Astrocyte (in vitro differentiated cells and primary cell): ENCODE results near the gene MBP. TPM values are rescaled to one million over a fixed set of nuclear protein-coding genes. Genes with fewer than 3 reads are reported as not detected.

Experiments
- DNase-seq: peaks from one replicate; pipeline ENCODE4 v3.0.0-alpha.2; 2010; ENCODE audit warnings: low read depth
- FAIRE-seq: peaks from 2 replicates; lab custom pipeline; 2011; peaks lifted over from hg19 to GRCh38; lab: Jason Lieb, UNC
- H2AFZ ChIP-seq: 2 replicates; pipeline ENCODE4 v1.6.0; 2012; ENCODE audit warnings: low read depth, low read length, inconsistent platforms
- H3K27ac ChIP-seq: 2 replicates; pipeline ENCODE4 v1.5.1; 2011; ENCODE audit warnings: low read depth, low read length, inconsistent platforms
- H3K27me3 ChIP-seq: 2 replicates; pipeline ENCODE4 v1.6.0; 2011; ENCODE audit warnings: low read length, inconsistent platforms; ENCODE audit not compliant: insufficient read depth
- H3K36me3 ChIP-seq: 2 replicates; pipeline ENCODE4 v1.5.1; 2011; ENCODE audit warnings: low read length, inconsistent platforms; ENCODE audit not compliant: insufficient read depth
- H3K4me1 ChIP-seq: 2 replicates; pipeline ENCODE4 v1.5.1; 2011; ENCODE audit warnings: low read length, inconsistent platforms; ENCODE audit not compliant: insufficient read depth
- H3K4me2 ChIP-seq: 2 replicates; pipeline ENCODE4 v1.6.0; 2012; ENCODE audit warnings: low read length, inconsistent platforms
- H3K4me3 ChIP-seq: 2 replicates; pipeline ENCODE4 v1.5.1; 2011; ENCODE audit warnings: low read depth, mild to moderate bottlenecking, low read length, inconsistent platforms; ENCODE audit not compliant: insufficient read depth
- H3K79me2 ChIP-seq: 2 replicates; pipeline ENCODE4 v1.6.0; 2012; ENCODE audit warnings: mild to moderate bottlenecking, low read length, inconsistent platforms; ENCODE audit not compliant: insufficient read depth
- H3K9ac ChIP-seq: 2 replicates; pipeline ENCODE4 v1.6.0; 2012; ENCODE audit warnings: mild to moderate bottlenecking, low read length, inconsistent platforms
- H3K9me3 ChIP-seq: 2 replicates; pipeline ENCODE4 v1.5.1; 2012; ENCODE audit warnings: low read depth, mild to moderate bottlenecking, low read length, inconsistent platforms; ENCODE audit not compliant: insufficient read depth
- H4K20me1 ChIP-seq: 2 replicates; pipeline ENCODE4 v1.6.0; 2012; ENCODE audit warnings: low read length, inconsistent platforms; ENCODE audit not compliant: insufficient read depth
- H3K27ac Mint-ChIP-seq: one replicate; pipeline ENCODE4 v1.8.0; 2021; ENCODE audit warnings: mild to moderate bottlenecking, mixed read lengths; ENCODE audit not compliant: unreplicated experiment
- H3K27me3 Mint-ChIP-seq: one replicate; pipeline ENCODE4 v1.8.0; 2021; ENCODE audit warnings: low read depth, mixed read lengths; ENCODE audit not compliant: unreplicated experiment
- H3K36me3 Mint-ChIP-seq: one replicate; pipeline ENCODE4 v1.8.0; 2021; ENCODE audit warnings: low read depth, mixed read lengths; ENCODE audit not compliant: unreplicated experiment
- H3K4me1 Mint-ChIP-seq: one replicate; pipeline ENCODE4 v1.8.0; 2021; ENCODE audit warnings: low read depth, mixed read lengths; ENCODE audit not compliant: unreplicated experiment
- H3K4me3 Mint-ChIP-seq: one replicate; pipeline ENCODE4 v1.8.0; 2021; ENCODE audit warnings: mild to moderate bottlenecking, moderate library complexity, mixed read lengths; ENCODE audit not compliant: unreplicated experiment
- H3K9me3 Mint-ChIP-seq: one replicate; pipeline ENCODE4 v1.8.0; 2021; ENCODE audit warnings: mild to moderate bottlenecking, mixed read lengths; ENCODE audit not compliant: unreplicated experiment
- CTCF ChIP-seq: IDR thresholded peaks from 2 replicates; pipeline ENCODE4 v1.5.1; 2011; ENCODE audit warnings: low read depth, mild to moderate bottlenecking, inconsistent platforms, low read length, moderate library complexity; ENCODE audit not compliant: insufficient read depth
- EZH2 ChIP-seq: IDR thresholded peaks from 2 replicates; pipeline ENCODE4 v1.6.1; 2012; ENCODE audit warnings: mild to moderate bottlenecking, low read length, inconsistent platforms; ENCODE audit not compliant: insufficient read depth
- total RNA-seq: library from RNA; stranded (reverse); gene quantifications from 2 replicates; pipeline ENCODE4 v1.2.1, GENCODE V29; 2021

MBP gene
- total RNA-seq, 1 donor from 2014 or later: 11.4 TPM

- H4K20me1 ChIP-seq: no peaks in the 10 kb centered on the region
- no peak overlapping the region for H3K4me2 ChIP-seq
- Mint-ChIP-seq H3K4me1 (peaks cover 4% of the 10 kb centered on the region), H3K36me3 (no peaks in the 10 kb centered on the region), H3K27me3 (no peaks in the 10 kb centered on the region), H3K27ac (no peak overlapping the region), H3K9me3 (no peaks in the 10 kb centered on the region), H3K4me3 (no peak overlapping the region)
- no peak overlapping the region for H2AFZ ChIP-seq
- H3K27ac ChIP-seq: no peak overlapping the region
- TF ChIP-seq CTCF (no peak), EZH2 (no peak)
- H3K27me3 ChIP-seq: no peaks in the 10 kb centered on the region
- no peaks in the 10 kb centered on the region for H3K9me3 ChIP-seq
- DNase-seq: no peak
- no peak for FAIRE-seq
- peaks cover 5% of the 10 kb centered on the region for H3K4me1 ChIP-seq
- no peaks in the 10 kb centered on the region for H3K79me2 ChIP-seq
- no peak overlapping the region for H3K9ac ChIP-seq
- H3K4me3 ChIP-seq: no peak overlapping the region
- H3K36me3 ChIP-seq: no peaks in the 10 kb centered on the region
Observed at GRCh38 chr18:77046994-77047393, 85.6 kb downstream of the MBP start.

GRCh38 chr18:77046409-77046808 lies 86.2 kb downstream of the MBP start:
- Histone ChIP-seq H2AFZ (no peak overlapping the region), H3K27ac (no peak overlapping the region), H3K4me1 (peaks cover 5% of the 10 kb centered on the region), H3K4me3 (no peak overlapping the region), H4K20me1 (no peaks in the 10 kb centered on the region), H3K27me3 (no peaks in the 10 kb centered on the region), H3K36me3 (no peaks in the 10 kb centered on the region), H3K9ac (no peak overlapping the region), H3K79me2 (no peaks in the 10 kb centered on the region), H3K9me3 (no peaks in the 10 kb centered on the region), H3K4me2 (no peak overlapping the region)
- no peak for TF ChIP-seq CTCF
- TF ChIP-seq EZH2: no peak
- Mint-ChIP-seq H3K9me3 (no peaks in the 10 kb centered on the region), H3K27me3 (no peaks in the 10 kb centered on the region), H3K4me1 (peaks cover 4% of the 10 kb centered on the region), H3K4me3 (no peak overlapping the region), H3K36me3 (no peaks in the 10 kb centered on the region), H3K27ac (no peak overlapping the region)
- FAIRE-seq (no peak), DNase-seq (no peak)

- Histone ChIP-seq H3K9me3 (no peaks in the 10 kb centered on the region), H3K79me2 (no peaks in the 10 kb centered on the region), H3K9ac (no peak overlapping the region), H3K4me1 (peaks cover 5% of the 10 kb centered on the region), H4K20me1 (no peaks in the 10 kb centered on the region), H2AFZ (no peak overlapping the region), H3K27ac (no peak overlapping the region), H3K36me3 (no peaks in the 10 kb centered on the region), H3K4me2 (no peak overlapping the region), H3K4me3 (no peak overlapping the region), H3K27me3 (no peaks in the 10 kb centered on the region)
- TF ChIP-seq CTCF (no peak), EZH2 (no peak)
- FAIRE-seq: no peak
- DNase-seq: no peak
- H3K4me3 Mint-ChIP-seq: no peak overlapping the region
- no peaks in the 10 kb centered on the region for H3K9me3 Mint-ChIP-seq
- H3K27ac Mint-ChIP-seq: no peak overlapping the region
- H3K4me1 Mint-ChIP-seq: peaks cover 4% of the 10 kb centered on the region
- H3K27me3 Mint-ChIP-seq: no peaks in the 10 kb centered on the region
- no peaks in the 10 kb centered on the region for H3K36me3 Mint-ChIP-seq
Observed at GRCh38 chr18:77045677-77046076, 86.9 kb downstream of the MBP start.
